VCaP (cell line): Measurements from ENCODE around the gene NR2C1.
A peak's percentile ranks its signal among the peaks of the same experiment; 100 is the strongest.

Experiments used
- H3K27ac ChIP-seq: fragments of 450-650 bp; 2 replicates; pipeline ENCODE4 v1.5.1; 2017
- TF ChIP-seq, protein P1 (sequence below): fragments of 450-650 bp; conservative IDR thresholded peaks from 2 replicates; pipeline ENCODE4 v1.5.1; 2017; ENCODE audit warnings: mild to moderate bottlenecking, moderate library complexity

Gene NR2C1

DNA sequence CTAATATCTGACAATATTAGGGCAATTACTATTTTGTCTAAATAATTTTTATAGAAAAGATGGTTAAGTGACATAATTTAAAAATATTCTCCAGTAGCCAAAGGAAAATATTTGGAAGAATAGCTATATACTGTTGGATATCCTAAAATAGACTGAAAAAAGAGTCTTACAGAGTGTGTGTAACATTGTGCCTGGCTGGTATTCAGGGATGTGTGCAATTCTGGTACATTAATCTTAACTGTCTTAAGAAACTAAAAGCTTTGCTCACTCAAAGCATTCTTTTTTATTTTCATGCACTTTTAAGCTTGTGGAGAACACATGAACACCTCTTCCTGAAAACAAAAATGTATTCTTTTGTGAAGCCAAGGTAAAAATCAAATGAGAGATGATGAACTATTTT is 10.1 kb upstream of the NR2C1 start:
- peak overlapping the region; percentile 43 for H3K27ac ChIP-seq
- TF ChIP-seq, protein P1, sequence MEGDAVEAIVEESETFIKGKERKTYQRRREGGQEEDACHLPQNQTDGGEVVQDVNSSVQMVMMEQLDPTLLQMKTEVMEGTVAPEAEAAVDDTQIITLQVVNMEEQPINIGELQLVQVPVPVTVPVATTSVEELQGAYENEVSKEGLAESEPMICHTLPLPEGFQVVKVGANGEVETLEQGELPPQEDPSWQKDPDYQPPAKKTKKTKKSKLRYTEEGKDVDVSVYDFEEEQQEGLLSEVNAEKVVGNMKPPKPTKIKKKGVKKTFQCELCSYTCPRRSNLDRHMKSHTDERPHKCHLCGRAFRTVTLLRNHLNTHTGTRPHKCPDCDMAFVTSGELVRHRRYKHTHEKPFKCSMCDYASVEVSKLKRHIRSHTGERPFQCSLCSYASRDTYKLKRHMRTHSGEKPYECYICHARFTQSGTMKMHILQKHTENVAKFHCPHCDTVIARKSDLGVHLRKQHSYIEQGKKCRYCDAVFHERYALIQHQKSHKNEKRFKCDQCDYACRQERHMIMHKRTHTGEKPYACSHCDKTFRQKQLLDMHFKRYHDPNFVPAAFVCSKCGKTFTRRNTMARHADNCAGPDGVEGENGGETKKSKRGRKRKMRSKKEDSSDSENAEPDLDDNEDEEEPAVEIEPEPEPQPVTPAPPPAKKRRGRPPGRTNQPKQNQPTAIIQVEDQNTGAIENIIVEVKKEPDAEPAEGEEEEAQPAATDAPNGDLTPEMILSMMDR: no peak

DNA sequence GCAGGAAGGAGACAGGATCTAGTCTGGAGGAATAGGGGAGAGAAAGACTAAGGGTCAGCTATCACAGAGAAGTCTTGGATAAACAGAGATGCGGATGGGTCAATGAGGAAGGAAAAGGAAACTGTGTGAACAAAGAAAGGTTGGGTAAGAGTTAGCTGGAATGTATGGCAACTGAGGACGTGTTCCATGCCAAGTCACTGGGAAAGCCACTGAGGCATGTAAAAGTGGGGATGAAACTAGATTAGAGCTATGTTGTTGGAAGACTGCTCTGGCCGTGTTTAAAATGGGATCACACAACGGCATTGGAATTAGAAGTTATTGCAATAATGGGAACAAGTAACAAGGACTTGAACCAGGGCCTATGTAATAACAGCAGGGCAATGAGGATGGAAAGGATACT is 3.9 kb upstream of the NR2C1 start:
- no peak overlapping the region for H3K27ac ChIP-seq
- TF ChIP-seq, protein P1: no peak

DNA sequence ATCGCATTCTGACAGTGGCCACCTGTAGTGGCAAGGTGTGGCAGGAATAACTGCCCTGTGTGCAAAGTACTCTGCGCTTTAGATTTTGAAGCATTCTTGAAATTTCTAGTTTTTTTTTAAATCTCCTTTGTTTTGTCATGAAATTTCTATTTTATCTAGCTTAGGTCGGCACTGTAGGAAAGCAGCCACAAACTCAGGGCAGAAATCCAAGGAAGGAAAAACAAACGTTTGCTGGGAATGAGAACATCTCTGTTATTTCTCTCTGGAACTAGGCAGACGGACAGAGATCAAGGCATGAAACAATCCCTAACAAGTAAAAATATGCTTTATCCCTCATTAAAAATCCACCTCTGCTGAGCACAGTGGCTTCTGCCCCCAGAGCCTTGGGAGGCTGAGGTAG is 1.3 kb upstream of the NR2C1 start:
- TF ChIP-seq, protein P1: no peak

DNA sequence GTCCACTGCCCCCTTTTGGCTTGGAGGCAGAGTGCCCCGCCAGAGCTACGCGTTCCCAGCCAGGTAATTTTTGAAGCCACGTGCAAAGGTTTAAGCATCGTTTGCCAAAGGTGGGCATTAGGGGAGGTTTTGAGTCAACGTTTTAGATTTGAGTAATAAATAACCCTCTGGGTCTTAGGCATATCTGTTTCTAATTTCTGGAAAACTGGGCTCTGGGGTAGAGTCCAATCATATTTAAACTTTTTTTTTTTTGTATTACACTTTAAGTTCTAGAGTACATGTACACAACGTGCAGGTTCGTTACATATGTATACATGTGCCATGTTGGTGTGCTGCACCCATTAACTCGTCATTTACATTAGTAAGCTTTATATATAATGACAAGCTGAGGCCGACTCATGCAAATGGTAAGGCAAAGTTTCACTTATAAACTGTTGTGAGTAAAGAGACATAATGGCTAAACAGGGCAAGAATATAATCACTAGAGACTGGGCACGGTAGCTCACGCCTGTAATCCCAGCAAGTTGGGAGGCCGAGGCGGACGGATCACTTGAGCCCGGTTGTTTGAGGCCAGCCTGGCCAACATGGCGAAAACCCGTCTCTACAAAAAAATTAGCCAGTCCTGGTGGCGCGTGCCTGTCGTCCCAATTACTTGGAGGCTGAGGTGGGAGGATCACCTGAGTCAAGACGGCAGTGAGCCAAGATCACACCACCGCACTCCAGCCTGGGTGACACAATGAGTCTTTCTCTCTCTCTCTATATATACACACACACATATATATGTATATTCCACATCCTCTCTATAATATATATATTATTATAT is 491 bp upstream of the NR2C1 start:
- peak overlapping the region; percentile 79 for H3K27ac ChIP-seq
- TF ChIP-seq, protein P1: peak; percentile 97

More for the DNA sequence above, 1.3 kb upstream of the NR2C1 start:
- no peak overlapping the region for H3K27ac ChIP-seq

DNA sequence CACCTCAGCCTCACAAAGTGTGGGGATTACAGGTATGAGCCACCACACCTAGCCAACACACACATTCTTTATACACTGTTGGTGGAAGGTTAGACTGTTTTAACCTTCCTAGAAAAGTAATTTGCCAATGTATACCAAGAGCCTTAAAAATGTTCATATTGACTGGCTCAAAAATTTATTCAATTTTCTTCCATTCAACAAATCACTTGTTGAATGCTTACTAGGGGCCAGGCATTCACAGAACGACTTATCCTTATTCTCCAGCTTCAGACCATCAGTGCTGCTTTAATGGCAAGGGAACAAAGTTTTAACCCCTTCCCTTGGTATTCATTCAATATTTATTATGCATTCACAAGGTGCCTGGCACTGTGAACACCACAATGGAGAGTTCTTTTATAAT is 3.0 kb downstream of the NR2C1 start:
- TF ChIP-seq, protein P1: no peak
- no peak overlapping the region for H3K27ac ChIP-seq

DNA sequence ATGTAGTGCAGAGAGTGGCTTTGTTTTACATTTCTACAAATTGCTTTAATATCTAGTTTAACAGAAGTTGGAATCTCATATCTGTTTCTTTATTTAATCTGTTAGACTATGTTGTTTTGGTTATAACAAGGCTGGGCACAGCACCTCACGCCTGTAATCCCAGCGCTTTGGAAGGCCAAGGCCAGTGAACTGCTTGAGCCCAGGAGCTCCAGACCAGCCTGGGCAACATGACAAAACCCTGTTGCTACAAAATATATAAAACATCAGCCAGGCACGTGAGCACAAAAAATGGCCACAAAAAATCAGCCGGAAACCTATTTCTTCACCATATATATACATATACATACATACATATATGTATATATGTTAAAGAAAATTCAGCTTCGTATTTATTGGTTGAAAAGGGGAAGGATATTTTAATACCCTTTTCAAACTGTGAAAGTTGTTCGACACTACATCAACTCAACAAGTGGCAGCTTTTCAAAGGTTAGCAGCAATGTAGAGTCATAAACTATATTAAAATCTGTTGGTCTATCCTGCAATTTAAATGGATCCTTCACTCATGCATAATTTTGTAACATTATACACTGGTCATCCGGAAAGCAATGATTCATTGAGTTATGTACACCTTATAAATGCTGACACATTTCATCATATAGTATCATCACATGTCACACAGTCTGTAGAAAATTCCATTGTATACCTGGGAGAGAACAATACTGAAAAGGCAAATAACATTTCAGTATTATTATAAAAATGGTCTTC is 7.1 kb downstream of the NR2C1 start:
- H3K27ac ChIP-seq: no peak overlapping the region
- TF ChIP-seq, protein P1: no peak

DNA sequence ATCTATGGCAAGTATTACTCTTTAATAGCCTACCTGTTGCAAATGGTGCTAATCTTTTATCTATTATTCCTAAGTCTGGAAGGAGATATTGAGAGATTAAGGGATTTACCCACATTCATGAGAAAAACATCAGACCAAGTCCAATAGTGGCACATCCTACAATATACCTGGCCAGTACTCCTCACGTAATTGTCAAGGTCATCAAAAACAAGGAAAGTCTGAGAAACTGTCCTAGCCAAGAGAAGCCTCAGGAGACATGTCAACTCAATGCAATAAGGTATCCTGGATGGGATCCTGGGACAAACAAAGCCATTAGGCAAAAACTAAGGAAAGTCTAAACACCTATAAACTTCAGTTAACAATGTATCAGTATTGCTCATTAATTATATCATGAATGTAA is 12.5 kb downstream of the NR2C1 start:
- no peak overlapping the region for H3K27ac ChIP-seq
- TF ChIP-seq, protein P1: no peak
